HG03558 (cell line): ENCODE results near the gene GLDC.
"Not testable (repeated sequence)": the region's sequence is repeated elsewhere in the genome, so short reads cannot be mapped to it uniquely, and the experiment has no call there.

Source experiments
- ATAC-seq: cut with Tn5 transposase; IDR thresholded peaks from one replicate; pipeline ENCODE4 v1.9.1; 2021; ENCODE audit warnings: moderate number of reproducible peaks; ENCODE audit not compliant: unreplicated experiment; ENCODE audit errors: extremely low read depth

The GLDC gene

GRCh38 chr9:6645355-6646292 lies at the start of gene GLDC:
TSS of gene GLDC (minus strand) at chr9:6645729. CDS start at chr9:6645499, 230 bp downstream.
- peak; percentile 72 for ATAC-seq

GRCh38 chr9:6692881-6693361 lies 47.4 kb upstream of the GLDC start:
- ATAC-seq, result no peak

- no peak for ATAC-seq
Observed at GRCh38 chr9:6692433-6692832, 46.9 kb upstream of the GLDC start.

- not testable (repeated sequence) for ATAC-seq
Observed at GRCh38 chr9:6690675-6691070, 45.1 kb upstream of the GLDC start.

- ATAC-seq, result no peak
Observed at GRCh38 chr9:6689893-6690674, 44.6 kb upstream of the GLDC start.

GRCh38 chr9:6687180-6687579 lies 41.7 kb upstream of the GLDC start:
- ATAC-seq, result no peak

- no peak for ATAC-seq
Observed at GRCh38 chr9:6686396-6686795, 40.9 kb upstream of the GLDC start.

- ATAC-seq, result no peak
Observed at GRCh38 chr9:6681957-6682501, 36.5 kb upstream of the GLDC start.

GRCh38 chr9:6681147-6681956 lies 35.8 kb upstream of the GLDC start:
- ATAC-seq, result peak; percentile 48

GRCh38 chr9:6680797-6681146 lies 35.2 kb upstream of the GLDC start:
- ATAC-seq, result peak; percentile 4

GRCh38 chr9:6677803-6678202 lies 32.3 kb upstream of the GLDC start:
- ATAC-seq, result no peak

GRCh38 chr9:6676254-6676921 lies 30.9 kb upstream of the GLDC start:
- no peak for ATAC-seq

- ATAC-seq, result no peak
Observed at GRCh38 chr9:6675268-6675667, 29.7 kb upstream of the GLDC start.

GRCh38 chr9:6673326-6674025 lies 27.9 kb upstream of the GLDC start:
- ATAC-seq, result no peak

- ATAC-seq, result no peak
Observed at GRCh38 chr9:6672118-6672517, 26.6 kb upstream of the GLDC start.

GRCh38 chr9:6671416-6671815 lies 25.9 kb upstream of the GLDC start:
- ATAC-seq, result no peak

- ATAC-seq, result no peak
Observed at GRCh38 chr9:6669881-6670280, 24.4 kb upstream of the GLDC start.

- no peak for ATAC-seq
Observed at GRCh38 chr9:6667633-6668280, 22.2 kb upstream of the GLDC start.
